WTC11 (cell line): ENCODE data around the gene COL5A1.
"Not testable (repeated sequence)": the region's sequence is repeated elsewhere in the genome, so short reads cannot be mapped to it uniquely, and the experiment has no call there.

Experiments used
- ATF1 ChIP-seq: sonication (generic); formaldehyde crosslinking; IDR thresholded peaks from 2 replicates; pipeline ENCODE4 v1.8.1; 2023; ENCODE audit warnings: mild to moderate bottlenecking, moderate library complexity, missing genetic modification reagents
- CREM ChIP-seq: sonication (generic); formaldehyde crosslinking; IDR thresholded peaks from 2 replicates; pipeline ENCODE4 v1.8.1; 2022; ENCODE audit warnings: mild to moderate bottlenecking, missing genetic modification reagents, moderate library complexity
- CTCF ChIP-seq: fragments of 200-600 bp; IDR thresholded peaks from 2 replicates; pipeline ENCODE4 v1.8.0; 2022; ENCODE audit warnings: antibody characterized with exemption
- ESRRA ChIP-seq: sonication (generic); formaldehyde crosslinking; IDR thresholded peaks from 2 replicates; pipeline ENCODE4 v1.8.1; 2022; ENCODE audit warnings: mild to moderate bottlenecking, missing genetic modification reagents, borderline replicate concordance
- JAZF1 ChIP-seq: fragments of 250-450 bp; sonication (Bioruptor Pico); IDR thresholded peaks from 2 replicates; pipeline ENCODE4 v1.9.0; 2021; ENCODE audit warnings: moderate library complexity, mild to moderate bottlenecking, inconsistent platforms
- NR1H2 ChIP-seq: sonication (generic); formaldehyde crosslinking; IDR thresholded peaks from 2 replicates; pipeline ENCODE4 v1.9.0; 2021; ENCODE audit warnings: mild to moderate bottlenecking, moderate library complexity, missing genetic modification reagents
- TEAD4 ChIP-seq: sonication (generic); formaldehyde crosslinking; IDR thresholded peaks from 2 replicates; pipeline ENCODE4 v1.8.0; 2022; ENCODE audit warnings: mild to moderate bottlenecking, missing genetic modification reagents
- TP53 ChIP-seq: sonication (generic); formaldehyde crosslinking; IDR thresholded peaks from 2 replicates; pipeline ENCODE4 v1.8.1; 2023; ENCODE audit warnings: mild to moderate bottlenecking, missing genetic modification reagents
- USF2 ChIP-seq: sonication (generic); formaldehyde crosslinking; IDR thresholded peaks from 2 replicates; pipeline ENCODE4 v1.8.1; 2023; ENCODE audit warnings: mild to moderate bottlenecking, missing genetic modification reagents, moderate library complexity
- TF ChIP-seq, protein P1 (sequence below): sonication (generic); formaldehyde crosslinking; IDR thresholded peaks from 2 replicates; pipeline ENCODE4 v1.8.1; 2023; ENCODE audit warnings: mild to moderate bottlenecking, missing genetic modification reagents, borderline replicate concordance
- TF ChIP-seq, protein P2 (sequence below): sonication (generic); formaldehyde crosslinking; IDR thresholded peaks from 2 replicates; pipeline ENCODE4 v1.8.1; 2023; ENCODE audit warnings: mild to moderate bottlenecking, missing genetic modification reagents
- TF ChIP-seq, protein P3 (sequence below): sonication (generic); formaldehyde crosslinking; IDR thresholded peaks from 2 replicates; pipeline ENCODE4 v1.8.0; 2022; ENCODE audit warnings: mild to moderate bottlenecking, missing genetic modification reagents

DNA sequence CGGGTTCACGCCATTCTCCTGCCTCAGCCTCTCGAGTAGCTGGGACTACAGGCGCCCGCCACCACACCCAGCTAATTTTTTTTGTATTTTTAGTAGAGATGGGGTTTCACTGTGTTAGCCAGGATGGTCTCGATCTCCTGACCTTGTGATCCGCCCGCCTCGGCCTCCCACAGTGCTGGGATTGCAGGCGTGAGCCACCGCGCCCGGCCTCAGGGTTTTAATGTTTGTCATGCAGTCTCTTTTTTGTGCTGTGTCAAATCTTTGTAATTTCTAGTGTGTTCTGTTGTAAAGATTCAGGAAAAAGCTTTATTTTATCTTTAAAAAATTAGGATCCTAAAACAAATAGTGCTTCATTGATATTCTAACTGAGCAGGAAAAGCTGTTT is 62.1 kb downstream of the COL5A1 start:
- TF ChIP-seq, protein P1, sequence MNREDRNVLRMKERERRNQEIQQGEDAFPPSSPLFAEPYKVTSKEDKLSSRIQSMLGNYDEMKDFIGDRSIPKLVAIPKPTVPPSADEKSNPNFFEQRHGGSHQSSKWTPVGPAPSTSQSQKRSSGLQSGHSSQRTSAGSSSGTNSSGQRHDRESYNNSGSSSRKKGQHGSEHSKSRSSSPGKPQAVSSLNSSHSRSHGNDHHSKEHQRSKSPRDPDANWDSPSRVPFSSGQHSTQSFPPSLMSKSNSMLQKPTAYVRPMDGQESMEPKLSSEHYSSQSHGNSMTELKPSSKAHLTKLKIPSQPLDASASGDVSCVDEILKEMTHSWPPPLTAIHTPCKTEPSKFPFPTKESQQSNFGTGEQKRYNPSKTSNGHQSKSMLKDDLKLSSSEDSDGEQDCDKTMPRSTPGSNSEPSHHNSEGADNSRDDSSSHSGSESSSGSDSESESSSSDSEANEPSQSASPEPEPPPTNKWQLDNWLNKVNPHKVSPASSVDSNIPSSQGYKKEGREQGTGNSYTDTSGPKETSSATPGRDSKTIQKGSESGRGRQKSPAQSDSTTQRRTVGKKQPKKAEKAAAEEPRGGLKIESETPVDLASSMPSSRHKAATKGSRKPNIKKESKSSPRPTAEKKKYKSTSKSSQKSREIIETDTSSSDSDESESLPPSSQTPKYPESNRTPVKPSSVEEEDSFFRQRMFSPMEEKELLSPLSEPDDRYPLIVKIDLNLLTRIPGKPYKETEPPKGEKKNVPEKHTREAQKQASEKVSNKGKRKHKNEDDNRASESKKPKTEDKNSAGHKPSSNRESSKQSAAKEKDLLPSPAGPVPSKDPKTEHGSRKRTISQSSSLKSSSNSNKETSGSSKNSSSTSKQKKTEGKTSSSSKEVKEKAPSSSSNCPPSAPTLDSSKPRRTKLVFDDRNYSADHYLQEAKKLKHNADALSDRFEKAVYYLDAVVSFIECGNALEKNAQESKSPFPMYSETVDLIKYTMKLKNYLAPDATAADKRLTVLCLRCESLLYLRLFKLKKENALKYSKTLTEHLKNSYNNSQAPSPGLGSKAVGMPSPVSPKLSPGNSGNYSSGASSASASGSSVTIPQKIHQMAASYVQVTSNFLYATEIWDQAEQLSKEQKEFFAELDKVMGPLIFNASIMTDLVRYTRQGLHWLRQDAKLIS (CRISPR knock-in tag): not testable (repeated sequence)
- TF ChIP-seq, protein P2, sequence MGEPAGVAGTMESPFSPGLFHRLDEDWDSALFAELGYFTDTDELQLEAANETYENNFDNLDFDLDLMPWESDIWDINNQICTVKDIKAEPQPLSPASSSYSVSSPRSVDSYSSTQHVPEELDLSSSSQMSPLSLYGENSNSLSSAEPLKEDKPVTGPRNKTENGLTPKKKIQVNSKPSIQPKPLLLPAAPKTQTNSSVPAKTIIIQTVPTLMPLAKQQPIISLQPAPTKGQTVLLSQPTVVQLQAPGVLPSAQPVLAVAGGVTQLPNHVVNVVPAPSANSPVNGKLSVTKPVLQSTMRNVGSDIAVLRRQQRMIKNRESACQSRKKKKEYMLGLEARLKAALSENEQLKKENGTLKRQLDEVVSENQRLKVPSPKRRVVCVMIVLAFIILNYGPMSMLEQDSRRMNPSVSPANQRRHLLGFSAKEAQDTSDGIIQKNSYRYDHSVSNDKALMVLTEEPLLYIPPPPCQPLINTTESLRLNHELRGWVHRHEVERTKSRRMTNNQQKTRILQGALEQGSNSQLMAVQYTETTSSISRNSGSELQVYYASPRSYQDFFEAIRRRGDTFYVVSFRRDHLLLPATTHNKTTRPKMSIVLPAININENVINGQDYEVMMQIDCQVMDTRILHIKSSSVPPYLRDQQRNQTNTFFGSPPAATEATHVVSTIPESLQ (CRISPR knock-in tag): not testable (repeated sequence)
- TF ChIP-seq CTCF; USF2; ATF1; TEAD4; TP53 (CRISPR knock-in tag); CREM (CRISPR knock-in tag); JAZF1 (CRISPR knock-in tag); NR1H2; ESRRA: not testable (repeated sequence)
- TF ChIP-seq, protein P3, sequence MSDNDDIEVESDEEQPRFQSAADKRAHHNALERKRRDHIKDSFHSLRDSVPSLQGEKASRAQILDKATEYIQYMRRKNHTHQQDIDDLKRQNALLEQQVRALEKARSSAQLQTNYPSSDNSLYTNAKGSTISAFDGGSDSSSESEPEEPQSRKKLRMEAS (CRISPR knock-in tag): not testable (repeated sequence)
